ENCODE results near the gene NRP1.

Gene NRP1

DNA sequence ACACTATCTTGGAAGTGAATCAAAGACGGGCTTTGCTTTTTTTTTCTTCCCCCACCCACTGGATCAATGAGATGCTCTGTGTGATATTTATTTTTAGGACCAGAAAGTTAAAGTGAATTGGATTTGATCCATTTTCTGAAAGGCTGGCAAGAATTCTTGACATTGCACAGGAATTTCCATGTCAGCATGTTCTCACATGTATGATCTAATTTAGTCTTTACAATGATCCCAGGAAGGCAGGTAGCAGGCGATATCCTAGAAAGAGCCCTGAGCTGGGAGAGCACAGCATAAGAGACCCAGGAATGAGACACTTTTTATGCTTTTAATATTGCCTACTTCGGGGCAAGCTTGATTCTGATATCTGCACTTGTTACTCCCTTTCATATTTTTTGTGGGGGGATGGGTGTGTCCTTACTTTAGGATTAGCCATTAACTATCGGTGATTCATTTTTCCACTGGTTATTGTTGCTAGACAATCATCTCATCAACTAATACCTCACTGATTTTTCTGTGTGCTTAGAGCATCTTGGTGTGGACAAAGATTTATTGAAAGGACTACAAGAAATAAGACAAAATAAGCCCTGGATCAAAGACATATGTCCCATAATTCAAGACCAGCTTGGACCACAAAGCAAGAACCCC lies 58.1 kb downstream of the NRP1 start:
- no peak for DNase-seq
- intact Hi-C loops (cut with DNase I), result no loop called here

DNA sequence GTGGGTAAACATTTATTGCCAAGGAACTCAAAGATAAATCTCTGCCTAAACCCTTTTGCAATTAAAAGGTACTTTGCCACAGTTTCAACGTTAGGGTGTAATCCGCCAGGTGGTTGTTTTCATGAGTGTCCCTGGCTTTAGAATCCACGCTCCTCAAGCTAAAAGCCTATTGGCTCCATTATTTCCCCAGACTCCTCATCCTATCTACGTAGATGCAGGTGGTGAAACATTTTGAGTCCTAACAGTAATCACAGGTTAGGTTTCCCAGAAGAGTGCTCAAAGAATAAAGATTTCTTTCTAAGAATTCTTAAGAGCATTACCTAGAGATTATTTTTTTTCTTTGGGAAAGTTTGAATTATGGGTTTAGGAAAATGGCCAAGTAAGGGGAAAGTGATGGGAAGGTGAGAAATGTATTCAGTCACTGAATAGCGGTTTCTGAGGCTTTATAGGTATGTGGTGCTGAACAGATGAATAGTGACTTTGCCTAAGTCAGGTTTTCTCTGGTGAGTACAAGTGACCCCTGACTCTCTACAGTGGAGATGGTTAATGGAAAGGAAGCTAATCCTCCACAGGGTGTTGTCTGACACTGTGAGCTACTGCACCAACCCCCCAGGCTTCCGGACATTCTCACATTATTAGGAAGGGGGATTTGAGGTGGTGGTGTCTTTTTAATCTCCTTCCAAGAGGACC lies 60.2 kb downstream of the NRP1 start:
- intact Hi-C loops (cut with DNase I), result no loop called here
- no peak for DNase-seq

DNA sequence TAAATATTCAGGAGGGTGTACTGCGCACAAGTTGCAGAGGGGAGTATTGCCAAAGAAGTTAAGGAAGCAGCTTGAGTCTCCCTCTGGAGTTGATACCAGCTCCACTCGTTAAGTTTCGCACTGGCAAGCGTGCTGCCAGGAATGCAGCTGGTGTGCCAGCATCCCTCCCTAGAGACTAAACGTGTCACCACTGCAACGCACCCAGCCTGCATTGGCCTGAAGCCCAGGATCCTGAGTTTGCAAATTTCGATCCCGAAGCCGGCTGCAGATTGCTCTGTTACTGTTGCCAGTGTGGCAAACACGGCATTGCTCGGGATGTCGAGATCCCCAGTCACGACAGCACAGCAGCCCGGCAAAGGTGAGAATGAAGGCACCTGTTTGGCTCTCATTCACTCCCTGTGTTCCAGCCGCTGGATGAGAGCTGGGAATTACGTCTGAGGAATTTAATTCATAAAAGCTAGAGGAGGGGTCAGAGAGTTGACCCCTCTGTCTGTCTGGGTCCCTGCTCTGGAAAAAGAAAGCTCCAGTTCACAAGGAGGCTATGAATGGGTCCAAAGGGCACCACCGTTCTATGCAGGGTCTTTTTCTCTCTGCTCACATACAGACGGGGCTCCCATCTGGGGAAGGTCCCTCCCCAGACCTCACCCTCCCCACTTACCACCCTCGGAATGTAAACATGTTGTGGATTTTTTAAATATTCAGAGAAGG lies 61.0 kb downstream of the NRP1 start:
- intact Hi-C loops (cut with DNase I), result no loop called here
- DNase-seq, result peak; percentile 14 to 84 (median 61)

DNA sequence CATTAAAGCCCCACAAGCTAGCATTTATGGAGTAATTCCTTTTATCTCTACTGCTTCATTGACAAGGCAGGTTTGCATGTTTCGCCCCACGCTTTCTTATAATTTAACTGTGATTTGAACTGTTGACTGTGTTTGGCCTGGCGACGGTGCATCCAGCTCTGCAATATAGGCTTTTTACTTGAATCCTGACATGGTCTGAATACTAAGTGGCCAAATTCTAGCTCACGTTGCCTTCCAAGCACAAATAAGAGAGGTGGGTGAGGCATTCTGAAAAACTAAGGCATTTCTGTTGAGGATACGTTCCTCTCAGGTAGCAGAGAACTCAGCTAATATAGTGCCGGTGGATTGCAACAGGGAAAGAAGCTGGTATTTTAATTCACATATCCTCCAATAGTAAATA lies 61.8 kb downstream of the NRP1 start:
- intact Hi-C loops (cut with DNase I), result no loop called here
- DNase-seq, result peak in 1 of 42 donors; percentile 7

DNA sequence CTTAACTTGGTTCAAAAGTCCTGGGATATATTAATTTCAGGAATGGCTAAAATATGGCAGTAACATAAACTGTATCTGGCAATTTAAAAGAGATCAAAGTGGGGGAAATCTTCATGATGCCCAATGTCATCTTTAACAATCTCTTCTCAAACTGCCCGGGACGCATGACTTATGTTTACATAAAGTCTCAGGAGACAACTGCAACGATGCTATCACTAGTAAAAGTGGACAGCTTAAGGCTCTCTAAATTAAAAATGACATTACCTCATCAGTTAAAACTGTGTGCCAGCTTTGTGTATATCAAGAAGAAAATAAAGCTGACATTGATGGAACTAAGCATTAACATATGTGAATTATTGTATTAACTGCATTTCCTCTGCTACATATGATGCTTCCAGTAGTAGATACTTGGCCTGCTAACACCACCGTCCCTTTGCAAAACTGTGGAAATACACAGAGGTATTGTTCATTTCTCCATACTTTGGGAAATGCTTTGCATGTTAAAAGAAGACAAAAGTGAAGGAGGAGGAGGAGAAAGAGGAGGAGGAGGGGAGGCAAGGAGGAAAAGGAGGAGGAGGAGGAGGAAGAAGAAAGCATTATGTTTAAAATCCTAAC lies 62.4 kb downstream of the NRP1 start:
- DNase-seq, result no peak
- intact Hi-C loops (cut with DNase I), result no loop called here

DNA sequence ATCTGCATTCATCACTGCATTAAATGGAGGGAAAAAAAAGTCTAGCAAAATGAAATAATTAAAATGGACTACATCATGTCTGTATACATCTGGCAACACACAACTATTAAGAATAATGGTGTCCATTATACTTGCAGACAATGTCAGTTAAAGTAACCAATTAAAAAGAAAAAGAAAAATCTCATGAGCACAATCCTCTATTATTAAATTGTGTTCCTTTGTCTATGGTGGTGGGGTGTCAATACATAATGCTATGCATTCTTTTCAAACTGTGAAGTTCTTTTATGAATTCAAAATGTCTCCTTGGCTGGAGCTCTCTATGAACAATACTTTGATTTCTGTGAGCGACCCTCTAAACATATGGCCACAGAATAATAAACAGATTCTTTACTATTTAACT lies 63.5 kb downstream of the NRP1 start:
- no peak for DNase-seq
- intact Hi-C loops (cut with DNase I), result no loop called here

DNA sequence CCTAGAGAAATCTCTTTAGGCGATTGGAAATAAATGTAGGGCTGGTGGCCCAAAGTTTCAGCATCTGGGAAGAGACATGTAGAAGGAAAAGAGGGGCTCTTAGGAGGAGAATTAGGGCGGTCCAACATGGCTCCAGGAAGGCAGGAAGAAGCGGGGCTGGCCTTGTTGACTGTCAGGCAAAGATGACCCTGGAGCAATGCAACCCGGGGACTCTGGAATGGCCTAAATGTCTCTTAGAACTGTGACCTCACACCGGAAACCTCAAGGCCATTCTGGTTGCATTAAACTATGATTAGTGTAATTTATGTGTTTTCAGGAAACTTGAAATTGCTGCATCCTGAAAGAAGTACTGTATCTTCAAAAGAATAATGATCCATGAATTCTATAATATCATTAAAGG lies 66.8 kb downstream of the NRP1 start:
- intact Hi-C loops (cut with DNase I), result no loop called here

DNA sequence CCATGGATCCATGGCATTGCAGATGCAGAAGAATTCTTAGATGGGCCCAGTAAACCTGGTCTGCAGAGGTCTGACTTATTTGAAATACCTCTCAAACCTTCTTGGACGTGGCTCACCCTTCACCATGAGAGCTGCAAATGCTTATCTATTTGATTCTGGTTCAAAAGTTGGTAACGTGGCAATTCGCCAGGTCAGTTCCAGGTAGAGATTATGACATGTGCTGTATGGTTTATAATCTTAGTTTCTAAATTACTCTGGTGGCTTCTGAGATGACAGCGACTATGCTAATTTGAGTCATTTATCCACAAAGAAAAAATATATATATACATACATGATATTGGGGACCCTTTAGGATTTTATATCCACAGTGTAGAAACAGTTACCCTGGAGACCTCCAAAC lies 68.8 kb downstream of the NRP1 start:
- intact Hi-C loops (cut with DNase I), result no loop called here
- DNase-seq, result no peak

More for the DNA sequence above, 66.8 kb downstream of the NRP1 start:
- no peak for DNase-seq

DNA sequence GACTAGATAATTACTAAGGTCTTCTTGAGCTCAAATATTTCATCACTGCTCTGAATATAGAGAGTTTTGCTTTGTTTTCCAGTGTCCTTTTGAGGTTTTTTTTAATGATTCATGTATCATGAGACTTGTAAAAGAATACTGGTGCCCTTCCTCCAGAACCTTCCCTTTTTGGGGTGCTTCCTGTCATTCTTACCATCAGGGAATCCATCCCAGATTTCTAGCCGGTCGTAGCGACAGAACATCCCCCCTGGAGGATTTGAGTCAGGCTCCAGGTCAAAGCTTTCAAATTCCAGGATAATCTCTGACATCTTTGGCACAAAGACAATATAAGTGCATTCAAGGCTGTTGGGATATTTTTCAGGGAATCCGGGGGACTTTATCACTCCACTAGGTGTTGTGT lies 71.0 kb downstream of the NRP1 start:
- intact Hi-C loops (cut with DNase I), result no loop called here
- no peak for DNase-seq

DNA sequence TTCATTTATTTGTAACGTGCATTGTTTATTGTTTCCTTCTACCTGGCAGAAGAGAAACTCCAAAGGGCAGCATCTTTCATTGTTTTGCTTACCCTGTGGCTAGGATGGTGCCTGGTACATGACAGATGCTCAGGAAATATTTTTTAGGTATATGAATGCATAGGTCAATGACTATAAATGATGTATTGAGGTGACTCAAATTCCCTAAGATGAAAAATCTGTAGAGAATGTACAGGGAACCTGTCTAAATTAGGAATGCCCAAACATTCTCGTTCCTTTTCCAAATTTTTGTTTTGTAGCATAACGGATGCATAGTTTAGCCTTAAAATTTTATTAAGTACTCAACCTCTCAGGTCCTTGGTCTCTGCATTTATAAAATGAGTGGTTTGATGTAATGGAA lies 71.6 kb downstream of the NRP1 start:
- no peak for DNase-seq
- intact Hi-C loops (cut with DNase I), result no loop called here

DNA sequence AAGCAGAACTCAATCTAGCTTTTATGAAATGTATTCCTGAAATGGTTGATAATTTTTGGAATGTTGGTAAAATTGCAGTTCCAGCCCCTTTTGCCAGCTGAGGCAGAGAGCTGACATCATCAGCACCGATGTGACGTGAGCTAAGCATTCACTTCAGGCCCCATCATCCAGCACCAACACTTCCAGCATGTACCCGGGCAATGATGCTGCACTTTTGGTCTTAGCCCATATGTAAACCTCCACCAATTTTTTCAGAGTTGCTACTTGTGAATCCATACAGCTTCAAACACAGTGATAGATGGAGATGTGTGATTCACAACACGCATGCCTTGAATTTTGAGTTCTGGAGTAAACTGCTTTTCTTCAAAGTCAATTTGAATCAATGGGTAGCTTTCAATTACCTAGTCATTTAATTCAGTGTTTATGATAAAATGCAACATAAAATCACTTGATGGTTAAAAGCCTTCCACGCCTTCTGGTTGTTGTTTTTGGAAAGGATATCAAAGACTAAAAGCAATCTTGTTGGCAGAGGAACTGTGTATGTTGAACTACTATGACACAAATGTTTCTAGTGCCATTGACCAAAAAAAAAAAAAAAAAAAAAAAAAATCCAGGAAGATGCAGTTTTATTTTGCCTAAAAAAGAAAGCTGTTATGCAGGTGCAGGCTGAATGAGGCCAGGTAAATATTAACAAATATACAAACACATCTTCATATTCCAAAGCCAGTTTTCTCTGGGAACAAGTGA lies 73.9 kb downstream of the NRP1 start:
- intact Hi-C loops (cut with DNase I), result no loop called here
- no peak for DNase-seq

DNA sequence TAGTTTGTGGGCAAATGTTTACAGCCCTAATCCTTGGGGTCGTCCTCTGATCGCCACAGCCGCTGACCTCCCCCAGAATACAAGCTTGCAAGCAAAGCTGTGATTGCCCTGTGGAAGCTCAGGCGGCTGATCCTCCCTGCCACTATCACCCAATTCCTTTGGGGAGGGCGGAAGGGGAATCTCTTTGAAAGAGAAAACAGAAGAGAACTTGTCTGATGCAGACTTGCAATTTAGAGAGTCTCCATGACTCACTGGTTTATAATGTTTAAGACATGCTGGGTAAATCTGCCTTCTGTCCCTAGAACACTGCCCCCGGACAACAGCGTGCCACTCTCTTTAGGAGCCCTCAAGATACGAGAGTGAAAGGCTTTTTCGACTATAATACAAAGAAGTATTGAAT lies 75.5 kb downstream of the NRP1 start:
- intact Hi-C loops (cut with DNase I), result no loop called here
- no peak for DNase-seq

DNA sequence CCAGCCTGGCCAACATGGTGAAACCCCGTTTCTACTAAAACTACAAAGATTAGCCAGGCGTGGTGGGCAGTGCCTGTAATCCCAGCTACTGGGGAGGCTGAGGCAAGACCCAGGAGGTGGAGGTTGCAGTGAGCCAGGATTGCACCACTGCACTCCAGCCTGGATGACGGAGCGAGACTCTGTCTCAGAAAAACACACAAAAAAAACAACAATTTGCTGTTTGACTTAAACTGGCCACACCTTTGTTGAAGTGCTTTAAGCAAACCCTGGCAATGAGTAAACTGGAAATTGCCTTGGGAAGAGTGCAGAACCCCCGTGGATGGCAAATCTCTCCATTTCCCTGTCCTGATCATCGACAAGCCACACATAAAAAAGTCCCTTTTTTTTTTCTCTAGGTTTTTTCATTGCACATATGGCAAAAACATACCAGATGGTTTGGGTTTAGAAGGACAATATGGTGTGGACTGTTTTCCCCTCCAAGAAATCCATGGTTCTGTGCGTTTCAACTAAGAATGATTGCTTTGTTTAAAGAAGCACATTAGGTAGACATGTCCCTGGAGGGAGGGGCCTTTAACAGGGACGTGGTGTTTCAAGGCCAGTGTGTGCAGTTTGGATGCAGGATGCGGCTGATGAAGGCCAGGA lies 76.9 kb downstream of the NRP1 start:
- no peak for DNase-seq
- intact Hi-C loops (cut with DNase I), result no loop called here

DNA sequence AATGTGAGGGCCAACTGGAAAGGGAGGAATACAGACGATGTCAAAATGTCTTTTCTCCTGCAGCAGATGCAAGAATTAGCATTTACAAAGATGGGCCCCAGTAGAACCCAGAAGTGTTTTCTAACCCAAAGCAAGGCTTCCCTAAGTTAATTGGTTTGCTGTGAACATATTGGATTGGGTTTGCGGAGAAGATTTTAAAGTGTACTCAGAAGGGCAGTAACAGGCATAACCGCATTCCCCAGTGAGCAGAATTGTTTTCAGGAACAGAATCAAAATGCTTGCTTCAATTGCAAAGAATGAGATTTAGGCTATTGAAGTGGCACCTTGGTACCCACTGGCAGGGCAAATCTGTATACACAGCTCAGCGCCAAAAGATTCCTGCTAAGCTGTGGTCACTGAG lies 78.0 kb downstream of the NRP1 start:
- no peak for DNase-seq
- intact Hi-C loops (cut with DNase I), result no loop called here

DNA sequence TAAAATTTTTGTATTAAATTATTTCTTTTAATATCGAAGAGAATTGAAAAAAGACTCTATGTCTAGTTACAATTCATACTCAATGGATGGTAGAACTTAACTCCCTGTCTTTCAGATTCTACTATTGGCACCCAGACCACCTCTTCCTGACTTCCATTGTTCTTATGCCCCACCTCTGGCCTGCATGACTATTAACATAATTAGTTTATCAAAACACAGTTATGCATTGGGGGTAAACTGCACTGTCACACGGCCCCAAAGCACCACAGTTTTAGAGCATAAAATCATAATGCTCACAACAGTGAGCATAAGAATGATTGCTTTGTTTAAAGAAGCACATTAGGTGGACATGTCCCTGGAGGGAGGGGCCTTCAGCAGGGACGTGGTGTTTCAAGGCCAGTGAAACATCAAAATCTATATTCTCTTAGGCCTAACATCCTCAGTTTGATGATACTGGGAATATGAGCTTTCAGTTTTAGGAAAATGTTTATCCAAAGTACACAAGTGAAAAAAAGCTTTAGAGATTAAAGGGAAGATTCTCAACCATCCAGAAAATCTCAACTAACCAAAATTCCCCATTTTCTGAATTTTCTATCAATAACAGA lies 79.8 kb downstream of the NRP1 start:
- DNase-seq, result no peak
- intact Hi-C loops (cut with DNase I), result no loop called here

DNA sequence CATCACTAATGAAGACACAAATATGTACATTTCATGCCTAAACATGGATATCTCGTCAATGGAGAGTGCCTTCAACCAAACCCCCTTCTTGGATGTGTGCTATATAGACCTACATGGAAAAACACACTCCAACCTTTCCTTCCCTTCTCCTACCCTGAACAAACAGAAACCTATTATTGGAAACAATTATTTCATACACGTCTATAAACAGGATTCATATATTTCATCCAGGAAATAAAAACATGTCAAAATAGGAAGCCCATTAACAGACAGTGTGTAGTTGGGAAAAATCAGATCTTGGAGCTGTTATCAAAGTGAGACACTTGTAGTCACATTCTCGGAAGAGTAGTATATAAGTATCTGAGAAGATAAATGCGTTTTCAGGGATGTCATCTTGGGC lies 81.1 kb downstream of the NRP1 start:
- intact Hi-C loops (cut with DNase I), result no loop called here
- DNase-seq, result no peak

DNA sequence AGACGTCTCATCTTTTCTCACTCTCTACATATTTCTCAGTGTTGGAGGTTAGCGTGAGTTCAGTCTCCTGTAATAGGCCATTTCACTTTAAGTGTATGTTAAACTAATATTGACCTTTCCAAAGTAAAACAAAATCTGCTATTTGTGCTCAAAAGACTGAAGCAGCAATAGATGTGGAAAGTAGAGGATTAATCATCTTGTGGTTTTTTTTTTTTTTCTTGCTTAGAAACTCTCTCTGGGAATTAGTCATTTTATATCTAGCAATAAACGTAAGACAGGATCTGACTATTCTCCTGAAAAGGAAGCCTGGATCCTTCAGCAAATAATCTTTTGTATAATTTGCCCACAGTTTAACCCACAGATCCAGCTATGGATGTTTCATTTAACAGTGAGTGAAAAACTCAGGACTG lies 81.7 kb downstream of the NRP1 start:
- intact Hi-C loops (cut with DNase I), result no loop called here
- no peak for DNase-seq

DNA sequence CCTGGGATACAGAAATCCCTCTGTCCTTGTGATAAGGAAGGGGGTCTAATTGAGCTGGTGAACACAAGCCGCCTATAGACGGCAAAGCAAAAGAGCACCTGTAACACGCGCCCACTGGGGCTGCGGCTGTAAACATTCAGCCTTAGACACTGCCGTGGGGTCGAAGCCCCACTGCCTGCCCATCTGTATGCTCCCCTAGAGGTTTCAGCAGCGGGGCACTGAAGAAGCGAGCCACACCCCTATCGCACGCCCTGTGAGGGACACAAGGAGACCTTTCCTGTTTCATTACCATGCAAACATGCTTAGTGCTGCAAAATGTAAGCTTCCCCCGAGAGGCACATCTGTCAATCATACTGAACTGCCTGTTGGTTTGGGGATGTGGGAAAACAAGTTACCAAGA lies 82.1 kb downstream of the NRP1 start:
- no peak for DNase-seq
- intact Hi-C loops (cut with DNase I), result no loop called here
